COLO668 (cell line): Measurements from ENCODE around the gene SEC22A.

Experiments used
- DNase-seq: peaks from one replicate; lab custom pipeline; 2025; ENCODE audit not compliant: unreplicated experiment; lab: John Stamatoyannopoulos, UW

Gene SEC22A

GRCh38 chr3:123301331-123302184, 99.8 kb downstream of the SEC22A start:
- no peak for DNase-seq

DNA sequence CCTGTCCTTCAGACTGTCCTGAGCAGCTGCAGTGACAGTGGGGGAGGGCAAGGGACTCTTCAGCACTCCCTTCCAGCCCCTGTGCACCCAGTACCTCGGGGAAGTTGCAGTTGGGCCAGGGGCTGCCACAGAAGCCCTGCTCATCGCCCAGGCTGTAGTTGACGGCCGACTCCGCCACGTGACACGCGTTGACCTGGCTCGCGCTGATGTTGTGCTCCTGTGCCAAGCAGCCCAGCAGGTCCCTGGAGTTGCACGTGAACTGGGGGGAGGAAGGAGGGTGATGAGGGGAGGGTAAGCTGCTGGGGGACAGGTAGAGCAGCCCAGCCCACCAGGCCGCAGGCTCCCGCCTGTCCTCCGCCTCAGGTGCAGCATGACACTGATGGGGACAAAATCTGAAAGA, 101.2 kb downstream of the SEC22A start:
- no peak for DNase-seq

DNA sequence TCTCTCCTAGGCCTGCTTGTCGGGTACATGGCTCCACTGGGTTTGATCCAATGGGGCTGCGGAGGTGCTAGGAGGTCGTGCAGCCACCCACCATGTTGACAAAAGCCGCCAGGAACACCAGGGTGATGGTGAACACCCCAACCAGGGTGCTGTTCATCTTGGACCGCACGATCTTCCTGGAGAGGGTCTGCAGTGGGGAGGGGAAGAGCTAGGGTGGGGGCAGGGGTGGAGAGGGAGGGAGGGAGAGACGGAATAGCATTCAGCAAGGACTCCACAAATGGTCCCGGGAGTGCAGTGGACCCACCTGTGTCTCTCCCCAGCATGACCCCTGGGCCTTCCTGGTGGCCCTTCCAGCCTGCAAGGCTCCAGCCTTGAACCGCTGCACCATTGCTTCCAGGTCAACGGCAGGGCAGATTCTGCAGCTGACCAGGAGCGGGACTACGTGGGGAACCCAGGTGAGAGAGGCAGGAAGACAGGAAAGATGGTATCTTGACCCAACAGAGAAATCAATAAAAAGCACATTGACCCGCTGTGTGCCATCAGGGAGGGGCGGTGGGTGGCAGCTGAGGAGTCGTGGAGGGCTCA, 102.3 kb downstream of the SEC22A start:
- no peak for DNase-seq

DNA sequence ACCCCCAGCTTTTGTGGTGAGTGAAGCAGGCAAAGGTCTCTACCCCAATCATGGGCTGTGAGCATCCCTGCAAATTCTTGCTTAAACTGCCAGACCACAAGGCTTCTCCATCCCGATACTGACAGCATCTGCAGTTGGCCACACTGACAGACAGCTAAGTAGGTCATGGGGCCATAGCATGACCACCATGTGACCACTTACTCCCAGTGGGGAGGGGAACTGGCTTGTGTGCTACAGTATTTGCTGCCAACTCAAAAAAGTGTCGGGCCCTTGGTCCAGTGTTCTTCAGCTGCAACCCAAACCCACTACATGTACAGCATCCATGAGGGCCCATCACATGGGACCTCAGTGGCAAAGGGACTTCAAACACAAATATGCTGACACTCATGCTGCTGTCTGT, 103.4 kb downstream of the SEC22A start:
- no peak for DNase-seq

DNA sequence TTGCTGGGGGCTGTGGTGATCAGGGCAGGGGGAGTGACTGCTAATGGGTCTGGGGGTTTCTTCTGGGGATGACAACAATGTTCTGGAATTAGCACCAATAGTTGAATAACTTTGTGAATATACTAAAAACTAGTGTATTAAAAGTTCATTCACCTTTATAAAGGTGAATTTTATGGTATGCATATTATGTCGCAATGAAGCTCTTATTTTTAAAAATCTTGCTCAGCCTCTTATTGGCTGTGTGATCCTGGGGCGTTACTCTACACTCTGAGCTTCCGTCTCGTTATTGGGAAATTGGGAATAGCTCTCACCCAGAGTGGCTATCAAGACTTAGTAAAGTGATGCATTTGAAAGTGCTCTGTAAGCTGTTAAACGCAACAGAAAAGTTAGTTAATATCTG, 105.3 kb downstream of the SEC22A start:
- no peak for DNase-seq

DNA sequence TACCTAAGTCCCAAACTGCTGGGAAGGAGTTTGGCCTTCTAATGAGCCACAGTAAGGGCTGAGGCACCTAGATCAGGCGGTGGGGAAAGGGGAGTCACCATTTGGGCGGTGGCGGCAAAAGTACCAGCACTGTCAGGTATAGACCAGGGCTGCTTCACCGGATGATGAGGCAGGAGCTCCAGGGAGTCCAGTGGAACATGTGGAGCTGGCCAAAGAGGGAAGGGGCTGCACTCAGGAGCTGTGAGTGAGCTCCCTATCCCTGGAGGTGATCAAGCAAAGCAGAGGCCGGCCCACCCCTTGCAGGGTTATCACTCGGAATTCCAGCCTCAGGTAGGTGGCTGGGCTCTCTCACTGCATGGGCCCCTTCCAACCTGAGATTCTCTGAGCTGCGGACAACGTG, 108.4 kb downstream of the SEC22A start:
- no peak for DNase-seq

- no peak for DNase-seq
Observed at GRCh38 chr3:123310741-123311140, 109.0 kb downstream of the SEC22A start.

DNA sequence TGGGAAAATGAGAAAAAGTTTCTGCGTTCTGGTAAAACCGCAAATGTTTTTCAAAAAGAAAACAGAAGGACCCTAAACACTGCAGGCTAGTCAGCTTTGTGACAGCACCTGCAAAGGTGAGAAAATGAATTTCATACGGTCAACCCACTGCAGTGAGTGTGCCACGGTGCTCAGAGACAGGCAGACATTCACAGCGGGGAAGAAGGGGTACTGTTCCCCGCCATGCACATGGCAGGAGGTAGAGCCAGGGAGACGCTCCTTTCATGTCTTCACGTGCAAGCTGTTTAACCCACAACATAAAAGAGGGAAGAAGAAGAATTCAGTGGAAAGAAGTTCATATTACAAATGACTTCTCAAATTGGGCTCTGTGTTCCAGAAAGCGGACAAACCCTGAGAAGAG, 109.5 kb downstream of the SEC22A start:
- DNase-seq: no peak

GRCh38 chr3:123312331-123313265, 110.9 kb downstream of the SEC22A start:
- no peak for DNase-seq

DNA sequence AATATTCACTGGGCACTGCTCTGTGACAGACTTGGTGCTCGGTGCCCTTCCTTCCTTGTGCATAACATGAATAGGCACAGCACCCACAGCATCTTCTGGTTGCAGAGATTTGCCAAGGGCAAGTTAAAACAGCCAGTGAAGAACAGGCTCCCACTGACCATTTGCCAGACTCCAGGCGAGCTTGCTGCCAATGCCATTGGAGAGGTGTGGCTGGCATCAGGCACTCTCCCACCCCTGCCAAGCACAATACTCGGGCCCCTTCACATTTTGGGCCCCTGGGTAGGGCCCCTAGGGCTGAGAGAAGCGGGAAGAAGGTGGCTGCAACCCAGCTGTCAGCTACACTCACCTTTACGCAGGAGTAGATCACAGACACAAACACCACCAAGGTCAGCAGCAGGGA, 112.1 kb downstream of the SEC22A start:
- no peak for DNase-seq

- peak; percentile 75 for DNase-seq
Observed at GRCh38 chr3:123314359-123315270, 112.9 kb downstream of the SEC22A start.

GRCh38 chr3:123315271-123315595, 113.5 kb downstream of the SEC22A start:
- DNase-seq: no peak

GRCh38 chr3:123317716-123318115, 116.0 kb downstream of the SEC22A start:
- DNase-seq: no peak

- DNase-seq: no peak
Observed at GRCh38 chr3:123318374-123318773, 116.6 kb downstream of the SEC22A start.

DNA sequence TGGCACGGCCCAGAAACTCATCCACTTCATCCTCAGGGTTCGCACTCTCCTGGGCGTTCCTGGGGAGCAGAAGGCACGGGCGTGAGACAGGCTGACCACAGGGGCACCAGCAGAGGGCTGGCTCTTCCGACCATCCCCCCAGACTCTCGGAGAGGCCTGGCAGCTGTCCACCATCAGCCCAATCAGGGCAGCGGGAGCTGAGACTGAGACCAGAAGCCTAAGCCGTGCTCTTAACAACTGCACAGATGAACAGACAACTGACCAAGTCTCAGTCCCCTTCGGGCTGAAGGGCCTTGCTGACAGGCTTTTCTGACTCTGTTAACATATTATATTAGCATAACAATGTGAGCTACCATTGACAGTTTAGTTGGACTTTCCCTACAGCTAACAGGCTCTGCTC, 118.0 kb downstream of the SEC22A start:
- no peak for DNase-seq

GRCh38 chr3:123320221-123320620, 118.5 kb downstream of the SEC22A start:
- DNase-seq: no peak

DNA sequence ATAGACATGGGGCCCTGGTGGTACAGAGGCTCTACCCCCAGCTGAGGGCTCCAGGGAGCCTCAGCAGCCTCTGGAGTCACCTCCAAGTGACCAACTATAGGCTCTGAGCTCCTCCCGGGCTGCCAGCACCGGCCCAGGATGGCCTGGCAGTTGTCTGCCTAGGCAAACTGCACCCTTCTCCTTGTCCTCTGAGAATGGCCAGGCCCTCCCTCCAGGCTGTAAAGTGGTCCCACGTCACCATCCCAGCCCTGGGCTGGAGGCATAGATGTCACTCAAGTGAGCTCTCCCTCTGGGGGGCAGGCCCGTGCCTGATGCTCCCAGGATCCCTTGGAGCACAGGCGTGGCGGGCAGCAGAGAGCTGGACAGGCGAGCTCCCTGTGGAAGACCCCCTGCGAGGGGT, 120.1 kb downstream of the SEC22A start:
- no peak for DNase-seq

GRCh38 chr3:123322866-123323265, 121.1 kb downstream of the SEC22A start:
- DNase-seq: no peak
